Measurements from ENCODE around the gene ZNF358. TPM values are rescaled to one million over a fixed set of nuclear protein-coding genes. Genes with fewer than 3 reads are reported as not detected.

ZNF358 gene
- polyA plus RNA-seq, 3 donors: 21.4 to 62.9 (median 49.1) TPM

Other genes with a start within 250 kb of the ZNF358 start
- 10 to 100 TPM; 10.2 to 33.5 (median 15.5) TPM for gene INSR, start 221.7 kb upstream of the ZNF358 start, polyA plus RNA-seq
- gene ARHGEF18, start 167.2 kb upstream of the ZNF358 start, polyA plus RNA-seq: 10 to 100 TPM in 2 of 3 donors, 1 to 10 TPM in 1; 9.1 to 17.1 (median 12.7) TPM
- gene PEX11G, start 27.1 kb upstream of the ZNF358 start, polyA plus RNA-seq: 1 to 10 TPM; 4.0 to 7.8 (median 7.0) TPM
- gene MCOLN1, start 6.5 kb downstream of the ZNF358 start, polyA plus RNA-seq: 10 to 100 TPM; 12.1 to 38.2 (median 34.3) TPM
- 10 to 100 TPM; 18.0 to 31.3 (median 30.7) TPM for gene PNPLA6, start 19.6 kb downstream of the ZNF358 start, polyA plus RNA-seq
- 10 to 100 TPM in 1 of 3 donors, 1 to 10 TPM in 1, under 1 TPM in 1; 0.11 to 23.1 (median 2.2) TPM for gene CAMSAP3, start 79.8 kb downstream of the ZNF358 start, polyA plus RNA-seq
- 10 to 100 TPM; 23.3 to 33.7 (median 29.4) TPM for gene XAB2, start 113.4 kb downstream of the ZNF358 start, polyA plus RNA-seq
- 100 to 1,000 TPM in 1 of 3 donors, 10 to 100 TPM in 2; 39.6 to 101 (median 62.3) TPM for gene PET100, start 113.7 kb downstream of the ZNF358 start, polyA plus RNA-seq
- 1 to 10 TPM in 1 of 3 donors, under 1 TPM in 1, not detected in 1; 0.10 to 3.7 TPM for gene PCP2, start 117.6 kb downstream of the ZNF358 start, polyA plus RNA-seq
- gene STXBP2, start 121.0 kb downstream of the ZNF358 start, polyA plus RNA-seq: 100 to 1,000 TPM in 1 of 3 donors, 10 to 100 TPM in 2; 43.6 to 114 (median 83.1) TPM
- 10 to 100 TPM in 2 of 3 donors, 1 to 10 TPM in 1; 5.0 to 20.0 (median 15.1) TPM for gene RETN, start 152.9 kb downstream of the ZNF358 start, polyA plus RNA-seq
- gene MCEMP1, start 161.0 kb downstream of the ZNF358 start, polyA plus RNA-seq: 10 to 100 TPM in 2 of 3 donors, under 1 TPM in 1; 0.76 to 36.0 (median 20.8) TPM
- 100 to 1,000 TPM in 1 of 3 donors, 10 to 100 TPM in 2; 58.0 to 146 (median 75.1) TPM for gene TRAPPC5, start 164.7 kb downstream of the ZNF358 start, polyA plus RNA-seq
- gene FCER2, start 186.0 kb downstream of the ZNF358 start, polyA plus RNA-seq: under 1 TPM; 0.22 to 0.39 (median 0.38) TPM
- gene CLEC4G, start 216.0 kb downstream of the ZNF358 start, polyA plus RNA-seq: 10 to 100 TPM in 1 of 3 donors, 1 to 10 TPM in 2; 2.7 to 21.5 (median 7.2) TPM
- gene CD209, start 231.4 kb downstream of the ZNF358 start, polyA plus RNA-seq: 10 to 100 TPM in 2 of 3 donors, 1 to 10 TPM in 1; 1.3 to 12.8 (median 12.7) TPM
- gene CLEC4M, start 247.1 kb downstream of the ZNF358 start, polyA plus RNA-seq: 1 to 10 TPM in 1 of 3 donors, under 1 TPM in 1, not detected in 1; 0.16 to 3.7 TPM

Data from adipose tissue (tissue), 3 donors.